HFF-Myc (cell line): Measurements from ENCODE around the gene HSPB8.

Source experiments
- DNase-seq: peaks from one replicate; pipeline ENCODE4 v3.0.0-alpha.2; 2011; ENCODE audit warnings: low read depth; ENCODE audit errors: extremely low read depth
- H3K4me3 ChIP-seq: replicated peaks from 2 replicates; pipeline ENCODE4 v1.5.1; 2011; ENCODE audit warnings: low read depth, mild to moderate bottlenecking, control low read depth, low read length
- CTCF ChIP-seq: IDR thresholded peaks from 2 replicates; pipeline ENCODE4 v1.5.1; 2012; ENCODE audit warnings: mild to moderate bottlenecking, low read depth, low read length, control low read depth; ENCODE audit errors: missing control alignments

The HSPB8 gene

GRCh38 chr12:119178544-119179334 is at the start of gene HSPB8:
HSPB8 (plus strand) TSS chr12:119178931; CDS start chr12:119179313, 382 bp downstream.
- DNase-seq, result no peak
- no peak for TF ChIP-seq CTCF
- H3K4me3 ChIP-seq, result peak within 1 kb of the TSS; percentile 21; the same call in 1 of the 2 replicates

GRCh38 chr12:119129827-119130434 is 48.8 kb upstream of the HSPB8 start:
- H3K4me3 ChIP-seq, result no peak overlapping the region
- TF ChIP-seq CTCF, result no peak
- no peak for DNase-seq

- TF ChIP-seq CTCF, result no peak
- H3K4me3 ChIP-seq, result no peak overlapping the region
- no peak for DNase-seq
Observed at GRCh38 chr12:119130523-119130922, 48.2 kb upstream of the HSPB8 start.

- TF ChIP-seq CTCF, result no peak
- DNase-seq, result no peak
- H3K4me3 ChIP-seq, result no peak overlapping the region
Observed at GRCh38 chr12:119134284-119135072, 44.3 kb upstream of the HSPB8 start.

GRCh38 chr12:119136811-119137410 is 41.8 kb upstream of the HSPB8 start:
- TF ChIP-seq CTCF, result no peak
- DNase-seq, result no peak
- H3K4me3 ChIP-seq, result no peak overlapping the region

- DNase-seq, result no peak
- H3K4me3 ChIP-seq, result no peak overlapping the region
- TF ChIP-seq CTCF, result no peak
Observed at GRCh38 chr12:119139448-119139847, 39.3 kb upstream of the HSPB8 start.
